GM18520 (cell line): ENCODE data around the gene SNCAIP.

Experiments
- ATAC-seq: cut with Tn5 transposase; IDR thresholded peaks from one replicate; pipeline ENCODE4 v1.9.1; 2021; ENCODE audit not compliant: unreplicated experiment

Gene SNCAIP

GRCh38 chr5:122394284-122394930 lies 82.4 kb downstream of the SNCAIP start:
- no peak for ATAC-seq

- ATAC-seq, result no peak
These were observed 86.0 kb downstream of the SNCAIP start for GRCh38 chr5:122398016-122398415.

- no peak for ATAC-seq
These were observed 88.3 kb downstream of the SNCAIP start for GRCh38 chr5:122400341-122400740.

- no peak for ATAC-seq
These were observed 88.9 kb downstream of the SNCAIP start for GRCh38 chr5:122400938-122401337.

GRCh38 chr5:122401976-122402725 lies 90.1 kb downstream of the SNCAIP start:
- no peak for ATAC-seq

GRCh38 chr5:122402955-122403685 lies 91.1 kb downstream of the SNCAIP start:
- no peak for ATAC-seq

- no peak for ATAC-seq
These were observed 92.0 kb downstream of the SNCAIP start for GRCh38 chr5:122404018-122404417.

GRCh38 chr5:122404653-122405362 lies 92.8 kb downstream of the SNCAIP start:
- no peak for ATAC-seq

GRCh38 chr5:122405751-122406150 lies 93.7 kb downstream of the SNCAIP start:
- no peak for ATAC-seq

- ATAC-seq, result no peak
These were observed 94.1 kb downstream of the SNCAIP start for GRCh38 chr5:122406181-122406580.

- no peak for ATAC-seq
These were observed 96.7 kb downstream of the SNCAIP start for GRCh38 chr5:122408592-122409224.

GRCh38 chr5:122412966-122413365 lies 100.9 kb downstream of the SNCAIP start:
- no peak for ATAC-seq

- no peak for ATAC-seq
These were observed 101.7 kb downstream of the SNCAIP start for GRCh38 chr5:122413722-122414121.

- peak; percentile 74 for ATAC-seq
These were observed 103.2 kb downstream of the SNCAIP start for GRCh38 chr5:122415030-122415800.

- no peak for ATAC-seq
These were observed 103.7 kb downstream of the SNCAIP start for GRCh38 chr5:122415801-122416120.

- ATAC-seq, result no peak
These were observed 107.3 kb downstream of the SNCAIP start for GRCh38 chr5:122419142-122419894.

GRCh38 chr5:122420091-122420490 lies 108.1 kb downstream of the SNCAIP start:
- ATAC-seq, result no peak

GRCh38 chr5:122420537-122421236 lies 108.7 kb downstream of the SNCAIP start:
- ATAC-seq, result no peak
